ENCODE results near the gene BTBD2.
"Not testable (repeated sequence)": the region's sequence is repeated elsewhere in the genome, so short reads cannot be mapped to it uniquely, and the experiment has no call there.

Gene BTBD2

GRCh38 chr19:2012941-2013682 lies 2.4 kb downstream of the BTBD2 start:
- no peak for DNase-seq

- no peak for DNase-seq
Observed at GRCh38 chr19:2011169-2011568, 4.3 kb downstream of the BTBD2 start.

GRCh38 chr19:2010135-2010668 lies 5.3 kb downstream of the BTBD2 start:
- DNase-seq: no peak

GRCh38 chr19:2003874-2004273 lies 11.6 kb downstream of the BTBD2 start:
- no peak for DNase-seq

GRCh38 chr19:1999856-2000515 lies 15.5 kb downstream of the BTBD2 start:
- DNase-seq: no peak

GRCh38 chr19:1998712-1999708 lies 16.5 kb downstream of the BTBD2 start:
- DNase-seq: no peak

- DNase-seq: no peak
Observed at GRCh38 chr19:1997353-1998233, 17.9 kb downstream of the BTBD2 start.

GRCh38 chr19:1992759-1993260 lies 22.7 kb downstream of the BTBD2 start:
- no peak for DNase-seq

GRCh38 chr19:1991018-1991913 lies 24.2 kb downstream of the BTBD2 start:
- no peak for DNase-seq

- DNase-seq: no peak
Observed at GRCh38 chr19:1990230-1991017, 25.1 kb downstream of the BTBD2 start.

GRCh38 chr19:1989513-1990229 lies 25.8 kb downstream of the BTBD2 start:
- DNase-seq: no peak

- DNase-seq: not testable (repeated sequence)
Observed at GRCh38 chr19:1988464-1988863, 27.1 kb downstream of the BTBD2 start.

- DNase-seq: no peak
Observed at GRCh38 chr19:1987197-1988187, 28.0 kb downstream of the BTBD2 start.

GRCh38 chr19:1986357-1987162 lies 29.0 kb downstream of the BTBD2 start:
- DNase-seq: no peak

GRCh38 chr19:1985588-1986356 lies 29.7 kb downstream of the BTBD2 start:
- DNase-seq: no peak

GRCh38 chr19:1984357-1984756 lies 31.2 kb downstream of the BTBD2 start:
- no peak for DNase-seq
